ENCODE data around the gene RNF17.

- TF ChIP-seq CTCF (IDR thresholded peaks at IDR 0.05): no peak
- TF ChIP-seq POLR2A (IDR thresholded peaks at IDR 0.05; ENCODE audit: low read depth): no peak
These were observed 90.3 kb downstream of the RNF17 start for GRCh38 chr13:24854311-24854710.
